Placental epithelial cell (primary cell): ENCODE results near the gene MAGEB6B. TPM values are rescaled to one million over a fixed set of nuclear protein-coding genes. Genes with fewer than 3 reads are reported as not detected.

Experiments used
- total RNA-seq: library from RNA; depleted of rRNA; stranded (reverse); fragments of >200 nt; gene quantifications from 2 replicates; pipeline ENCODE4 v1.2.3, GENCODE V29; 2012

The MAGEB6B gene, protein sequence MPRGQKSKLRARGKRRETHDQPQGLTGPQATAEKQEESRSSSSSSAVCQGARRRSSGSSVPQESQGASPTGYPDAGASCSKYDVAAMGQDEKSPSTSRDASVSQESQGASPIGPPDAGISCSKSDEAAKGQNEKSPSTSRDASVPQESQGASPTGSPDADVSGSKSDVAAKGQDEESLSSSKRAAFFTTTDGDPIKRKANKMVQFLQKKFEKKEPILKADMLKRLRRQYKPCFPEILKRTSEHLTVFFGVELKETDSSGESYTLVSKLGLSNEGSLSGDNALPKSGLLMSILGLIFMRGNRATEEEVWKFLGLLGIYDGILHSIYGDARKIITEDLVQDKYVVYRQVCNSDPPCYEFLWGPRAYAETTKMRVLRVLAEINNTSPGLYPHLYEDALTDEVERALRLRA
- total RNA-seq, result not detected in 2 replicates

DNA sequence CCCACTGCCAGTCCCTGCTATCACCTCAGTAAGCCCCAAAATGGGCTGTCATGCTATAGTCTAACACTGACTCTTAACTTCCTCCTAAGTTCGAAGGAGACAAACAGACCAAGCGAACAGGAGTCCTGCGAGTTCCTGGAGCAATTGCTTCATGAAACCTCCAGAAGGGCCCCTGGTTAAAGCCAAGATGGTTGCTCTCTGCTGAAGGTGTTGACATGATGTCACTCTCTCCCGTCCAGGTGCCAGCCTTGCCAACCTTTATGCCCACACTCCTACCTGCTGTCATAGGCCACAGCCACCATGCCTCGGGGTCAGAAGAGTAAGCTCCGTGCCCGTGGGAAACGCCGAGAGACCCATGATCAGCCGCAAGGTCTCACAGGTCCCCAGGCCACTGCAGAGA, at the start of gene MAGEB6B:
Gene MAGEB6B, plus strand, starts transcription at position 301 of the 400 bp plus-strand sequence. Its CDS starts 0 bp downstream, at position 301.

DNA sequence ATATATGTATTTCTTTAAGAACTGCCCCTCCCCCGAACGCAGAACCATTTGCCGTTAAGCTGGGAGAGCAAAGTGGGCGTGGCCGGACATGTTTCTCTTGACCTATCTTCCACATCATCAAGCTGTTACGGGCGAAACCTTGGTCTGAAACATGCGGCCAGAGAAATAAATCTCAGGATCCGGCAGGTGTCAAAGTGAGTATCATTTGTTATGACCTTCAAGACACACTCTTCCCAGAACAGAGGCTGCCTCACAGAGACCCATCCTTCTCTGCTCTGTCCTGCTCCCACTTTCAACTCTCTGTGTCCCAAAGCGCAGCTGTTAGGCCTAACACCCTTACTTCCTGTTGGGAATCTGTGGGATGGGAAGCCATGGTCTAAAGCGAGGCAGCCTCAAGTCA, 22.1 kb upstream of the MAGEB6B start, which contains the start of gene MAGEB18:
Gene MAGEB18, plus strand, starts transcription at position 70 of the 400 bp plus-strand sequence. CDS start 643 bp downstream, outside the sequence.

DNA sequence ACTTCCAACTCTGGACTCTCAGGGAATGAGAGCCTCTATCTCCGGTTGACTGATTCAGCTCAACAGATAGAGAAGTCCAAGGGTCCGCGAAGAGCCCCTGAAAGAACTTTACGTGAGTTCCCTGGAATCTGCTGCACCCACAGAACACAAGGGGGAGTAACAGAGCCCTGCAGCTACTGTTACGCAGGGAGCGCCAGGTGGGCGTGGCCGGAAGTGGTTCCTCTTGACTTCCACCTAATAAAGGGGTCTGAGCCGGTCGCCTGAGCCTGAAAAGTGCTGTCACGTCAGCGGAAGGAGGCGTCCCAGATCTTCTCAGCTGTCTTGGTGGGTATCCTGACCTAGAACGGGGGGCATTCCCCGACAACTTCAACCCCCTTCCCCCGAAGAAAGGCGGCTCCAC, 31.8 kb downstream of the MAGEB6B start, which contains the start of gene MAGEB6:
Gene MAGEB6, plus strand, starts transcription at position 237 of the 400 bp plus-strand sequence. CDS start 1,407 bp downstream, outside the sequence.

Other genes starting within 250 kb of the MAGEB6B start
- not detected in 2 replicates for gene MAGEB18, start 22.3 kb upstream of the MAGEB6B start, total RNA-seq
- not detected in 2 replicates for gene MAGEB6, start 31.8 kb downstream of the MAGEB6B start, total RNA-seq
- gene MAGEB5, start 55.6 kb downstream of the MAGEB6B start, total RNA-seq, result not detected in 2 replicates